Measurements from ENCODE around the gene DCC. TPM values are rescaled to one million over a fixed set of nuclear protein-coding genes. Genes with fewer than 3 reads are reported as not detected.

DCC gene
- total RNA-seq, 1 experiment from 2014 or later = 0.39 TPM

- no peaks in the 10 kb centered on the region for H3K27me3 ChIP-seq (replicated peaks; ENCODE audit: control insufficient read depth, insufficient read depth, low read length)
- Mint-ChIP-seq H3K36me3 (ENCODE audit: insufficient read depth, unreplicated experiment) (no peaks in the 10 kb centered on the region), H3K27ac (ENCODE audit: unreplicated experiment) (no peak overlapping the region), H3K4me1 (ENCODE audit: low read depth, unreplicated experiment) (no peaks in the 10 kb centered on the region), H3K9me3 (ENCODE audit: unreplicated experiment) (no peaks in the 10 kb centered on the region), H3K27me3 (ENCODE audit: insufficient read depth, unreplicated experiment) (no peaks in the 10 kb centered on the region), H3K4me3 (ENCODE audit: unreplicated experiment) (no peak overlapping the region)
- H3K4me3 ChIP-seq (ENCODE audit: low read depth, low read length) = no peak overlapping the region
- no peaks in the 10 kb centered on the region for H3K9me3 ChIP-seq
- H3K4me1 ChIP-seq = no peaks in the 10 kb centered on the region
- no peak for DNase-seq
- ChIA-PET POLR2A (no interaction called here), CTCF (no interaction called here)
- TF ChIP-seq CTCF (IDR thresholded peaks at IDR 0.05; ENCODE audit: insufficient read depth in 1 of 2, low read depth in 1 of 2, low read length in 1 of 2, severe bottlenecking in 1 of 2, unreplicated experiment in 1 of 2) = no peak
- no TSS peak for BruUV-seq (replicated peaks)
- H3K36me3 ChIP-seq (ENCODE audit: control insufficient read depth, insufficient read depth, low read length) = no peaks in the 10 kb centered on the region
- intact Hi-C loops (cut with micrococcal nuclease; ENCODE audit: unreplicated experiment) = no loop called here
Observed at GRCh38 chr18:52722904-52723303, 382.9 kb downstream of the DCC start.

GRCh38 chr18:52723550-52723970 is 383.6 kb downstream of the DCC start:
- Histone ChIP-seq H3K9me3 (no peaks in the 10 kb centered on the region), H3K36me3 (ENCODE audit: control insufficient read depth, insufficient read depth, low read length) (no peaks in the 10 kb centered on the region), H3K27me3 (replicated peaks; ENCODE audit: control insufficient read depth, insufficient read depth, low read length) (no peaks in the 10 kb centered on the region), H3K4me3 (ENCODE audit: low read depth, low read length) (no peak overlapping the region), H3K4me1 (no peaks in the 10 kb centered on the region)
- H3K27ac Mint-ChIP-seq (ENCODE audit: unreplicated experiment) = no peak overlapping the region
- ChIA-PET POLR2A (no interaction called here), CTCF (no interaction called here)
- H3K9me3 Mint-ChIP-seq (ENCODE audit: unreplicated experiment) = no peaks in the 10 kb centered on the region
- H3K4me1 Mint-ChIP-seq (ENCODE audit: low read depth, unreplicated experiment) = no peaks in the 10 kb centered on the region
- intact Hi-C loops (cut with micrococcal nuclease; ENCODE audit: unreplicated experiment) = no loop called here
- H3K27me3 Mint-ChIP-seq (ENCODE audit: insufficient read depth, unreplicated experiment) = no peaks in the 10 kb centered on the region
- H3K36me3 Mint-ChIP-seq (ENCODE audit: insufficient read depth, unreplicated experiment) = no peaks in the 10 kb centered on the region
- no peak for TF ChIP-seq CTCF (IDR thresholded peaks at IDR 0.05; ENCODE audit: insufficient read depth in 1 of 2, low read depth in 1 of 2, low read length in 1 of 2, severe bottlenecking in 1 of 2, unreplicated experiment in 1 of 2)
- DNase-seq = no peak
- BruUV-seq (replicated peaks) = no TSS peak
- no peak overlapping the region for H3K4me3 Mint-ChIP-seq (ENCODE audit: unreplicated experiment)

- ChIA-PET CTCF (no interaction called here), POLR2A (no interaction called here)
- BruUV-seq (replicated peaks) = no TSS peak
- Histone ChIP-seq H3K9me3 (no peaks in the 10 kb centered on the region), H3K27me3 (replicated peaks; ENCODE audit: control insufficient read depth, insufficient read depth, low read length) (no peaks in the 10 kb centered on the region), H3K4me1 (no peaks in the 10 kb centered on the region), H3K4me3 (ENCODE audit: low read depth, low read length) (no peak overlapping the region), H3K36me3 (ENCODE audit: control insufficient read depth, insufficient read depth, low read length) (no peaks in the 10 kb centered on the region)
- Mint-ChIP-seq H3K4me1 (ENCODE audit: low read depth, unreplicated experiment) (no peaks in the 10 kb centered on the region), H3K4me3 (ENCODE audit: unreplicated experiment) (no peak overlapping the region), H3K36me3 (ENCODE audit: insufficient read depth, unreplicated experiment) (no peaks in the 10 kb centered on the region), H3K9me3 (ENCODE audit: unreplicated experiment) (no peaks in the 10 kb centered on the region), H3K27me3 (ENCODE audit: insufficient read depth, unreplicated experiment) (no peaks in the 10 kb centered on the region), H3K27ac (ENCODE audit: unreplicated experiment) (no peak overlapping the region)
- intact Hi-C loops (cut with micrococcal nuclease; ENCODE audit: unreplicated experiment) = no loop called here
- TF ChIP-seq CTCF (IDR thresholded peaks at IDR 0.05; ENCODE audit: insufficient read depth in 1 of 2, low read depth in 1 of 2, low read length in 1 of 2, severe bottlenecking in 1 of 2, unreplicated experiment in 1 of 2) = no peak
- no peak for DNase-seq
Observed at GRCh38 chr18:52730972-52731619, 391.1 kb downstream of the DCC start.

Data from Caco-2 (cell line).